H1 (cell line): ENCODE results near the gene SLC5A10. TPM values are rescaled to one million over a fixed set of nuclear protein-coding genes. Genes with fewer than 3 reads are reported as not detected.

Experiments
- EGR1 ChIP-seq: IDR thresholded peaks from 2 replicates; pipeline ENCODE4 v1.6.1; 2011; ENCODE audit warnings: low read depth, low read length, borderline replicate concordance
- SUZ12 ChIP-seq: fragments of 200-600 bp; sonication (generic); IDR thresholded peaks from 2 replicates; pipeline ENCODE4 v1.6.1; 2012; ENCODE audit warnings: mild to moderate bottlenecking, inconsistent platforms, low read length, moderate library complexity, mixed read lengths
- polyA plus RNA-seq, 7 experiments: library from polyadenylated mRNA; depleted of rRNA in 3 of 7; stranded (reverse) in 5 of 7; unstranded in 2 of 7; fragments of >200 nt in 5 of 7; fragments of 200-250 nt in 2 of 7; gene quantifications; 1 replicate in 5 of 7; 2 replicates in 1 of 7; 4 replicates in 1 of 7; pipeline versions ENCODE4 v1.2.1 to v1.2.3, GENCODE V29; 2011 to 2013; ENCODE audit warnings: missing spikeins in 2 of 7, mixed read lengths in 2 of 7
- total RNA-seq: library from RNA; stranded (reverse); fragmentation: NEBNext Ultra II Directional; extraction: Animal tissue kit (Norgen Biotek cat#: 25700); gene quantifications from 2 replicates; pipeline ENCODE4 v1.2.1, GENCODE V29; 2021
- TF ChIP-seq, protein P1 (sequence below): IDR thresholded peaks from 2 replicates; pipeline ENCODE4 v1.6.1; 2012; ENCODE audit warnings: low read length, inconsistent platforms

The SLC5A10 gene
- total and polyA plus RNA-seq, 2 of the 8 experiments (the other 6 are each of a cell fraction or from before 2014, with no cell fraction given) = 0.05 to 0.11 TPM

GRCh38 chr17:18949566-18949965, 2.4 kb upstream of the SLC5A10 start (continued):
- TF ChIP-seq, protein P1, sequence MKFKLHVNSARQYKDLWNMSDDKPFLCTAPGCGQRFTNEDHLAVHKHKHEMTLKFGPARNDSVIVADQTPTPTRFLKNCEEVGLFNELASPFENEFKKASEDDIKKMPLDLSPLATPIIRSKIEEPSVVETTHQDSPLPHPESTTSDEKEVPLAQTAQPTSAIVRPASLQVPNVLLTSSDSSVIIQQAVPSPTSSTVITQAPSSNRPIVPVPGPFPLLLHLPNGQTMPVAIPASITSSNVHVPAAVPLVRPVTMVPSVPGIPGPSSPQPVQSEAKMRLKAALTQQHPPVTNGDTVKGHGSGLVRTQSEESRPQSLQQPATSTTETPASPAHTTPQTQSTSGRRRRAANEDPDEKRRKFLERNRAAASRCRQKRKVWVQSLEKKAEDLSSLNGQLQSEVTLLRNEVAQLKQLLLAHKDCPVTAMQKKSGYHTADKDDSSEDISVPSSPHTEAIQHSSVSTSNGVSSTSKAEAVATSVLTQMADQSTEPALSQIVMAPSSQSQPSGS = no peak
- TF ChIP-seq SUZ12 = no peak
- TF ChIP-seq EGR1 = no peak
